ENCODE measurements around the gene MCF2. TPM values are rescaled to one million over a fixed set of nuclear protein-coding genes. Genes with fewer than 3 reads are reported as not detected.

The MCF2 gene
- total and polyA plus RNA-seq, 2 of the 8 experiments (the other 6 are each of a cell fraction or from before 2014, with no cell fraction given): 0.30 to 0.71 TPM

DNA sequence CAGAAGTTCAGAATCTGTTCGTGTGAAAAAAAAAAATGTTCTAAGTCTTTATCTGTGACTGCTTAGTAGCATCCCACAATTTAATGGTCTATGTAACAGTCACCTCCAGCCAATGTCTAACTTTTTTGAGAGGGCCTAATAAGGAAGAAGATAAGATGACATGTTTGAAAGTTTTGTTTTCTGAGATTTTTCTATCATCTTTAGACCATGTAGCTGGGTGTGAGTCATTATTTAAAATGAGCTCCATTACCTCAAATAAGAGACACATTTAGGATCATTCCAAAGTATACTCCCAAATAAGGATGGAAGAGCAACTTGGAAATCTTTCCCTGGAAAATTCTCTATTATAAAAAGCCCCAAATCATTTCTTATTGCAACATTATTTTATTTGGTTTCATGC, 28.2 kb upstream of the MCF2 start:
- Histone ChIP-seq H3K23me2 (ENCODE audit: low read depth, low read length) (no peaks in the 10 kb centered on the region), H4K8ac (ENCODE audit: extremely low read depth, insufficient read depth, low read length) (no peak overlapping the region), H3K4me2 (ENCODE audit: insufficient read depth in 1 of 2, low read depth in 2 of 2, low read length in 2 of 2) (no peak overlapping the region), H2BK5ac (ENCODE audit: low read depth, low read length) (no peak overlapping the region), H3K56ac (replicated peaks; ENCODE audit: insufficient read length, low read depth, low read length) (no peak overlapping the region), H3K4ac (replicated peaks; ENCODE audit: insufficient read length, low read depth, low read length) (no peak overlapping the region), H4K20me1 (replicated peaks in 1 of 2; ENCODE audit: control insufficient read depth in 1 of 2, insufficient read depth in 2 of 2, low read length in 2 of 2) (no peaks in the 10 kb centered on the region), H3K27ac (ENCODE audit: low read depth, low read length) (no peak overlapping the region), H3K4me3 (ENCODE audit: extremely low read depth in 1 of 4, insufficient read depth in 2 of 4, low read depth in 3 of 4, low read length in 4 of 4) (no peak overlapping the region), H2BK120ac (replicated peaks; ENCODE audit: low read depth, low read length) (no peak overlapping the region), H3K23ac (ENCODE audit: insufficient read length) (no peak overlapping the region), H3K9me3 (ENCODE audit: insufficient read depth in 2 of 2, low read depth in 1 of 2, low read length in 1 of 2) (no peaks in the 10 kb centered on the region), H3K27me3 (replicated peaks in 1 of 4; ENCODE audit: control insufficient read depth in 3 of 4, extremely low read depth in 1 of 4, insufficient read depth in 3 of 4, low read length in 3 of 4) (no peaks in the 10 kb centered on the region), H4K5ac (ENCODE audit: insufficient read length, low read depth, low read length) (no peak overlapping the region), H3K79me1 (ENCODE audit: low read depth, low read length) (no peaks in the 10 kb centered on the region), H3K36me3 (ENCODE audit: control insufficient read depth in 2 of 4, insufficient read depth in 4 of 4, low read length in 3 of 4) (peaks cover 0 to 3% (median under 1%) of the 10 kb centered on the region in 4 experiments; a peak in 2 of 8 replicates), H2AFZ (ENCODE audit: low read length) (no peak overlapping the region), H4K91ac (replicated peaks; ENCODE audit: insufficient read length, low read length) (no peak overlapping the region), H3K4me1 (replicated peaks in 1 of 4; ENCODE audit: control insufficient read depth in 3 of 4, insufficient read depth in 4 of 4, low read length in 3 of 4) (no peaks in the 10 kb centered on the region), H2BK20ac (ENCODE audit: low read length) (no peak overlapping the region), H3K18ac (ENCODE audit: extremely low read depth, low read length) (no peak overlapping the region), H2BK15ac (ENCODE audit: low read length) (no peak overlapping the region), H3K14ac (ENCODE audit: insufficient read length) (no peak overlapping the region), H2BK12ac (ENCODE audit: low read depth, low read length) (no peak overlapping the region), H3K9ac (replicated peaks in 1 of 4; ENCODE audit: extremely low read depth in 1 of 4, low read depth in 3 of 4, low read length in 3 of 4) (no peak overlapping the region), H3K79me2 (ENCODE audit: control insufficient read depth in 1 of 2, insufficient read depth in 2 of 2, low read length in 2 of 2) (no peaks in the 10 kb centered on the region), H2AK5ac (ENCODE audit: low read depth, low read length) (no peak overlapping the region)
- ChIA-PET CTCF (ENCODE audit: partially characterized antibody) (no interaction called here), POLR2A (ENCODE audit: partially characterized antibody) (no interaction called here)
- DNase-seq (ENCODE audit: low read depth in 1 of 2, low spot score in 2 of 2): no peak
- FAIRE-seq: no peak
- WGBS, 2 experiments (ENCODE audit: extremely low coverage in 1 of 2, insufficient coverage in 1 of 2, insufficient read length in 1 of 2, insufficient replicate concordance in 2 of 2, low coverage in 1 of 2, low lambda C conversion rate in 2 of 2, missing lambda C conversion rate in 1 of 2): 73% methylated on average over 1 of the region's 1 CpG; no CpG with 5 or more reads in 1 of the 2 experiments
- no peak for TF ChIP-seq FOSL1 (IDR thresholded peaks at IDR 0.05; ENCODE audit: insufficient read depth, low read depth, low read length)
- TF ChIP-seq MAFK (IDR thresholded peaks at IDR 0.05; ENCODE audit: low read depth, low read length): no peak
- no peak for TF ChIP-seq SUZ12 (IDR thresholded peaks at IDR 0.05; ENCODE audit: low read length)
- no peak for TF ChIP-seq EZH2 (IDR thresholded peaks at IDR 0.05; ENCODE audit: low read depth, low read length, severe bottlenecking)
- no peak for TF ChIP-seq POLR2A (IDR thresholded peaks at IDR 0.05; ENCODE audit: control extremely low read depth in 1 of 2, low read depth in 2 of 2, low read length in 2 of 2)
- TF ChIP-seq RXRA (IDR thresholded peaks at IDR 0.05; ENCODE audit: insufficient read depth, low read depth, low read length): no peak
- no peak for TF ChIP-seq KDM5A (IDR thresholded peaks at IDR 0.05; ENCODE audit: low read length)
- TF ChIP-seq, protein P1, sequence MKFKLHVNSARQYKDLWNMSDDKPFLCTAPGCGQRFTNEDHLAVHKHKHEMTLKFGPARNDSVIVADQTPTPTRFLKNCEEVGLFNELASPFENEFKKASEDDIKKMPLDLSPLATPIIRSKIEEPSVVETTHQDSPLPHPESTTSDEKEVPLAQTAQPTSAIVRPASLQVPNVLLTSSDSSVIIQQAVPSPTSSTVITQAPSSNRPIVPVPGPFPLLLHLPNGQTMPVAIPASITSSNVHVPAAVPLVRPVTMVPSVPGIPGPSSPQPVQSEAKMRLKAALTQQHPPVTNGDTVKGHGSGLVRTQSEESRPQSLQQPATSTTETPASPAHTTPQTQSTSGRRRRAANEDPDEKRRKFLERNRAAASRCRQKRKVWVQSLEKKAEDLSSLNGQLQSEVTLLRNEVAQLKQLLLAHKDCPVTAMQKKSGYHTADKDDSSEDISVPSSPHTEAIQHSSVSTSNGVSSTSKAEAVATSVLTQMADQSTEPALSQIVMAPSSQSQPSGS (IDR thresholded peaks at IDR 0.05; ENCODE audit: low read length): no peak
- TF ChIP-seq KDM4A (IDR thresholded peaks at IDR 0.05; ENCODE audit: low read depth, low read length, severe bottlenecking): no peak
- no peak for TF ChIP-seq CTBP2 (IDR thresholded peaks at IDR 0.05; ENCODE audit: borderline replicate concordance, insufficient read depth, insufficient read length, low read length)
- TF ChIP-seq NRF1 (IDR thresholded peaks at IDR 0.05; ENCODE audit: low read depth, low read length): no peak
- TF ChIP-seq SIX5 (IDR thresholded peaks at IDR 0.05; ENCODE audit: low read depth, low read length): no peak
- TF ChIP-seq, protein P2, sequence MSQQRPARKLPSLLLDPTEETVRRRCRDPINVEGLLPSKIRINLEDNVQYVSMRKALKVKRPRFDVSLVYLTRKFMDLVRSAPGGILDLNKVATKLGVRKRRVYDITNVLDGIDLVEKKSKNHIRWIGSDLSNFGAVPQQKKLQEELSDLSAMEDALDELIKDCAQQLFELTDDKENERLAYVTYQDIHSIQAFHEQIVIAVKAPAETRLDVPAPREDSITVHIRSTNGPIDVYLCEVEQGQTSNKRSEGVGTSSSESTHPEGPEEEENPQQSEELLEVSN (IDR thresholded peaks at IDR 0.05): no peak
